Activated CD4-positive, alpha-beta memory T cell treated with anti-CD3 and anti-CD28 coated beads for 36 hours (primary cell): ENCODE data around the gene ERICH3. TPM values are rescaled to one million over a fixed set of nuclear protein-coding genes. Genes with fewer than 3 reads are reported as not detected.

ENCODE experiments used
- CTCF ChIA-PET: fragments of 350-600 bp; sonication (Branson Sonifier 250); formaldehyde crosslinking; loops from one replicate; lab custom pipeline; 2021; ENCODE audit warnings: antibody characterized with exemption, inconsistent platforms; lab: Charles Lee
- POLR2A ChIA-PET: fragments of 350-600 bp; sonication (Branson Sonifier 250); formaldehyde crosslinking; loops from one replicate; lab custom pipeline; 2021; ENCODE audit warnings: antibody characterized with exemption; lab: Charles Lee
- DNase-seq: peaks from one replicate; pipeline ENCODE4 v3.0.0-alpha.2; 2020
- H3K27ac Mint-ChIP-seq: one replicate; pipeline ENCODE4 v1.8.0; 2021; ENCODE audit warnings: mixed read lengths
- H3K27me3 Mint-ChIP-seq: one replicate; pipeline ENCODE4 v1.8.0; 2021; ENCODE audit warnings: mixed read lengths
- H3K36me3 Mint-ChIP-seq: one replicate; pipeline ENCODE4 v1.8.0; 2021; ENCODE audit warnings: mixed read lengths
- H3K4me1 Mint-ChIP-seq: one replicate; pipeline ENCODE4 v1.8.0; 2021; ENCODE audit warnings: low read depth, mixed read lengths
- H3K4me3 Mint-ChIP-seq: one replicate; pipeline ENCODE4 v1.8.0; 2021; ENCODE audit warnings: mild to moderate bottlenecking, mixed read lengths
- H3K9me3 Mint-ChIP-seq: one replicate; pipeline ENCODE4 v1.8.0; 2021; ENCODE audit warnings: mixed read lengths
- intact Hi-C: fragments of 100-400 bp; cut with micrococcal nuclease; formaldehyde crosslinking; loops from one replicate; pipeline ENCODE4 v1.15.1; 2023
- total RNA-seq, 2 experiments: library from RNA; stranded (reverse); gene quantifications; one replicate each; pipeline ENCODE4 v1.2.3, GENCODE V29; 2021

ERICH3 gene, protein sequence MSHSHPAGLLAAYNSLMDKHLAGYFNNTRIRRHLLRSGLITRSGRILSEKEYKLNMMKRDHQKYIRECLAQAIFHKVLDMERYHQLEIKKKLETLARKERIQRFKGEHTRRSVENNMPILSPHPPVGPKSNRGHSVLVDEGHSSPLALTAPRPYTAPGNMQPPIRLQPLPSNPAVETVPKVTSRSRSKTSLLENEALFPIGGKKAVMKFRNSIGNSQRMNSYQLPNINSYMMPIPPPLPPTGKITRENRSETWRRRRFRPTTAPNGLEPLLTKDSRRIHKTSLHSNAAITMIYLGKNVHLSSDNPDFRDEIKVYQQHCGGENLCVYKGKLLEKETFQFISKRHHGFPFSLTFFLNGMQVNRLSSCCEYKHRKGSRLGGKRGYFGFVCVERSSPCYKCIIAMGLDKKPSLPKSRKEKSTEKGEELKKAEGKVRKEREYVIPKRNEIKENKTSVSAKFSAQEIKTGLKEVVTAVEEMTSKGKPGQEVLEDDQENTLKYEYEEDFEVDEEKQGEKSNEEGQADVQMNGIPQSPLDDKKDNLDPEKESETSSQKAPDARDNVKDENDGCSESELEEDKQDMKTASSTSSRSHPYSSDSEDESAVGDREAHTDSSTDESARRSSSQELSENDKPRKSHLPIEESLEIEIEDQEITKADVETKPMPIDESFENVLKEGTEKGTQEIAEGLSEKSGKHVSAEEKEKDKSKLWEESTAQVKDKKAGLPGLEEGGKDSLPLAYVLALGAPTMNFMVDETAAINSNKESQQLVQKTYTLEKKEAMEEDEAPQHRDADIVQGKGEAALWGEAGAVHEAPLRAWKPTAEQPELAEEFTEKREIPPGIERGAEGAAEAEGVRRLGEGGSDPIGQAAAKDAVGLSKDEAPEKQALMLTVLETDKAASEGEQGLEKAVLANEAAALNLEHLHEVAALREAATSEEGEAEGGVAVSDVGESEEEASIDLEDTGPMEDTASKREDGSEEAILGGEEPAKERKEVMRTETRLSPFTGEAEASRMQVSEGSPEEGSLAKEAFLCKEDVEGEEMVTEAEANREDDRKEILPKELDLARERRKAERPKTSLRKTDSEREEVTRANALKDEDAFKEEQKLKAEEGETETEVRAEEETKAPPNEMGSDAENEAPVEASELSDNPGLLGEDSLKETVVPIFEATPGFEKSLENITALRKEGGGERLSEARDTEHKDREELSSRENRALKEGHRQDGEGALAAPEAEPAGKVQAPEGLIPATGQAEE (N-terminal part only)
- not detected for total RNA-seq

DNA sequence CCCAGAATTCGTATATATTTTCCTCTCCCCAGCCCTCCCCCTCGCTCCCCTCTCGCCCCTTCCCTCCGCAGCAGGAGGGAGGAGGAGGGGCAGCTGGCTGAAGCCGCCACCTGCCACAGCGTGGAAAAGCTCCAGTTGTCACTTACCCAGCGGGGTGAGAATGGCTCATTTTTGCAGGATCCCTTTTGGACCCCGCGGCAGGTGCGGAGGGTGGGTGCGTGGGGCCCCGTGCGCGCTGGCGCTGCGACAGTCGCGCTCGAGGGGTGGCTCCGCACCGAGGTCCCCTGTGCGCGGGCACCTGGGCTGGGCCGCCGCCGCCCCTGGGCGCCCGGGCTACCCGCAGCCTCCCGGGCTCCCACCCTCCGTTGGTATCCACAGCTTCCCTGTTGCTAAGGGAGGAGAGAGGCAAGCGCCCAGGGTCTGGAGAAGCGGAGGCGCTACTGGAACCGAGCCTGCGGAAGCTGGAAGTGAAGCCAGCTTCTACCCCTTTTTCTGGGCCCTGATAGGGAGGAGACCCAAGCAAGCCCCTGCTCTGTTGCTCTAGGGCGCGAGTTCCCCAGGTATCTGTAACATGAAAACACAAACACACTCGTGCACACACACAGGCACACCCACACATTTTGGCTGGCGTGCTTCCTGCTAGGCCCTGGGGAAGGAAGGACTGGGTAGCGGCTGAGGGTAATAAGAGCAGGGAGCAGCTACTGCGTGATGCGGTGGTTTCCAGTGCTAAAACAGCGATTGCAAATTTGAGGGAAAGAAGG, at the start of gene ERICH3:
Gene ERICH3 (minus strand): TSS at position 442 of the 761 bp plus-strand sequence. CDS start 273 bp downstream, at position 169.
- ChIA-PET POLR2A (no interaction called here), CTCF (no interaction called here)
- Mint-ChIP-seq H3K4me3 (no peak within 1 kb of the TSS), H3K27ac (no peak within 1 kb of the TSS), H3K9me3 (peaks cover 10% of the 10 kb centered on the region), H3K36me3 (no peaks in the 10 kb centered on the region), H3K27me3 (peaks cover 33% of the 10 kb centered on the region), H3K4me1 (no peaks in the 10 kb centered on the region)
- DNase-seq, result no peak
- intact Hi-C loops, result no loop called here

DNA sequence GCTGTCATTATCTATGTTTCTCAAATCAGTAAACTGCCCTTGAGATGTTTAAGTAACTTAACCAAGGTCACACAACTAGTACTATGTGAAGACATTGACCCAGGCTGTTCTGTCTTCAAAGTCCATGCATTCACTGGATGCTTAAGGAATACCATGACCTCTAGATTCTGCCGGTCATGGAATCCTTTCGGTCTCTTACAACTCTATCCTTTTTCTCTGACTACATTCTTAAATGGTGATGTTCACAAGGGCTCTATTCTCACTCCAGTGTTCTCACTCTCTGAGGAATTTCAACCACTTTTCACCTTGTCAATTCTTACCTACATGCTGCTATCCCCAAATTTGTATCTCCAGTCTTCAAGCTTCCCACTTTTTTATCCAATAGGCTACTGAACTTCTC, 44.0 kb upstream of the ERICH3 start:
- Mint-ChIP-seq H3K36me3 (peaks cover 20% of the 10 kb centered on the region), H3K9me3 (no peaks in the 10 kb centered on the region), H3K27me3 (no peaks in the 10 kb centered on the region), H3K27ac (no peak overlapping the region), H3K4me3 (no peak overlapping the region), H3K4me1 (no peaks in the 10 kb centered on the region)
- DNase-seq, result no peak
- CTCF ChIA-PET, result no interaction called here
- intact Hi-C loops, result no loop called here
- POLR2A ChIA-PET, result no interaction called here

DNA sequence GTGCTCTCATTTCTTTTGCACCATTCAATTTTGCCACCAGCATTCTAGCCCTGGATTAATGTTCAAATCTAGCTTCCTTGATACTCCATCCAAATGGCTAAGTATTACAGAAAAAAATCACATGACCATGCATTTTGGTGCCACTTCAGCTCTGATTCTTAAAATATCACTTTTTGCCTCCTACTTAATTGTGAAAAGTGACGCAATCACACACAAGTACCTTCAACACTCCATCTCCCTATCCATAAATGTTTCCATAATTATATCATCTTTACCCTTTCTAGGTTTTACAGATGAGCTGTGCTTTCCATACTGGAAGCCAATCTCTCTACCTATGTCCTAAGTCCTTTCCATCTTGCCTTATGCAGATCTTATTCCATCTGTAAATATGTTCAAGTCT, 43.2 kb upstream of the ERICH3 start:
- H3K27ac Mint-ChIP-seq, result no peak overlapping the region
- H3K36me3 Mint-ChIP-seq, result peaks cover 21% of the 10 kb centered on the region
- H3K9me3 Mint-ChIP-seq, result no peaks in the 10 kb centered on the region
- POLR2A ChIA-PET, result no interaction called here
- intact Hi-C loops, result no loop called here
- no peak overlapping the region for H3K4me3 Mint-ChIP-seq
- DNase-seq, result no peak
- H3K27me3 Mint-ChIP-seq, result no peaks in the 10 kb centered on the region
- no peaks in the 10 kb centered on the region for H3K4me1 Mint-ChIP-seq
- CTCF ChIA-PET, result interaction anchor here (0.7 kb wide), 1 partner anchor 17 kb away, joined by 3 read pairs; no protein-coding TSS in a partner anchor

DNA sequence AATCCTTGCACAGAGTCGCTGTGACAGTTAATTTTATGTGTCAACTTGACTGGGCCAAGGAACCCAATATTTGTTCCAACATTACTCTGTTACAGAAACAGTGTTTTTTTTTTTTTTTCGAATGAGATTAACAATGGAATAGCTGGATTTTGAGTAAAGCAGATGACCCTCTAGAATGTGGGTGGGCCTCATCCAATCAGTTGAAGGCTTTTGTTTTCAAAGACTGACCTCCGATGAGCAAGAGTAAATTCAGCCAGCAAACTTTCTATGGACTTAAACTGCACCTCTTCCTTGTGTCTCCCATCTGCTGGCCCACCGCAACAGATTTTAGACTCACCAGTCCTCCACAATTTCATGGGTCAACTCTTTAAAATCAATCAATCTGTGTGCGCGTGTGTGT, 42.2 kb upstream of the ERICH3 start:
- POLR2A ChIA-PET, result no interaction called here

DNA sequence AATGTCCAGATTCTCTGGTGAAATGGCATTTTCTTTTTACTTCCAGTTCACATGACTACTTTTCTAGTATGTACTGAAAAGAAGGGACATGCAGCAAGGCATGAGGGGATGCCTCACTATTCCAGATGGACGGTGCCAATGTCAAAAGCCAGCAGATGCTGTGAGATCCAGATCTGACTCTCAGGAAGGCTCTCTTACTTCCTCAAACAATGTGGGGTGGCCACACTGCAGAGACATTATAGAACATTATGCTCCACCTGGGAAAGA, 41.6 kb upstream of the ERICH3 start:
- Mint-ChIP-seq H3K9me3 (no peaks in the 10 kb centered on the region), H3K4me3 (no peak overlapping the region), H3K27ac (no peak overlapping the region), H3K36me3 (peaks cover 18% of the 10 kb centered on the region), H3K4me1 (no peaks in the 10 kb centered on the region), H3K27me3 (no peaks in the 10 kb centered on the region)
- ChIA-PET POLR2A (no interaction called here), CTCF (interaction anchor here (1.0 kb wide), 1 partner anchor 26 kb away, joined by 4 read pairs; no protein-coding TSS in a partner anchor)
- intact Hi-C loops, result no loop called here
- no peak for DNase-seq

More for the DNA sequence above, 42.2 kb upstream of the ERICH3 start:
- H3K36me3 Mint-ChIP-seq, result peaks cover 17% of the 10 kb centered on the region
- H3K27me3 Mint-ChIP-seq, result no peaks in the 10 kb centered on the region
- no peak for DNase-seq
- no peaks in the 10 kb centered on the region for H3K4me1 Mint-ChIP-seq
- no peak overlapping the region for H3K4me3 Mint-ChIP-seq
- H3K9me3 Mint-ChIP-seq, result no peaks in the 10 kb centered on the region
- no peak overlapping the region for H3K27ac Mint-ChIP-seq
- CTCF ChIA-PET, result no interaction called here
- intact Hi-C loops, result no loop called here

DNA sequence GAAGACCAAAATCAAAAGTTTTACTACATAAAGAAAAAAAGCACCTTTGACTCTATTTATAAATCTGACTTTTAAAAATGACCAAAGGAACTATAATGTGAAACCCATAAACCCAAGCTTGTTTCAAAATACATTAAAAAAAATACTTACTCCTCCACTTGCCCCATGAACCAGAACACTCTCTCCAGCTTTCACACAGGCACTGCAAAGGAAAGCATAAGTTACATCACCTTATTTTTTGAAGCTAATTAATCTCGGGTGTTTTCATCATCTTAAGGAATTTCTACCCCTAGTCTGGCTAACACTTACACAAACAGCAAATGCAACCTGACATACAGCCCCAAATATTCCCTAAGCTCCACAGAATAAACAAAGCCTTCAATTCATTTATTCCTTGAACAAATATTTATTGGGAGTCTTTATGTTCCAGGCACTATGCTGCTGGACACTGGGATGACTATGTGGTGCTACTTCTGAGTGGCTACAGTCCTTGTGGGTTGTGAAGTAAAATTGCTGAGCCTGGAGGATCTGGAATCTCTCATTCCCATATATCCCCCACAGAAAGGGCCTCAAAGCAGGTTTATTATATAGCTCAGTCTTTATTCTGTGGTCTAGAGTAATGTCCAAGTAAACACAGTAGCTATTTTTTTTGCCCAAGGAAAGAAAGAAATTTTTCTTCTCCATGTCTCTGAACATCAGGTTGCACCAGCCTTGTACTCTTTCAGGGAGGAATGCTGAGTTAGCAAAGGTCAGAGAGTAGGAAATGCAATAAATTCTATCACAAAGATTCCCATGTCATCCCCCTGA, 41.0 kb upstream of the ERICH3 start:
- Mint-ChIP-seq H3K36me3 (peaks cover 19% of the 10 kb centered on the region), H3K4me1 (no peaks in the 10 kb centered on the region), H3K27ac (no peak overlapping the region), H3K4me3 (no peak overlapping the region), H3K27me3 (no peaks in the 10 kb centered on the region), H3K9me3 (no peaks in the 10 kb centered on the region)
- DNase-seq, result no peak
- CTCF ChIA-PET, result interaction anchor here (0.7 to 1.4 kb wide), 3 partner anchors 19 to 59 kb away, joined by 3 to 5 read pairs (median 4); partner anchors contain the start of genes CRYZ and TYW3
- intact Hi-C loops, result no loop called here
- POLR2A ChIA-PET, result no interaction called here

DNA sequence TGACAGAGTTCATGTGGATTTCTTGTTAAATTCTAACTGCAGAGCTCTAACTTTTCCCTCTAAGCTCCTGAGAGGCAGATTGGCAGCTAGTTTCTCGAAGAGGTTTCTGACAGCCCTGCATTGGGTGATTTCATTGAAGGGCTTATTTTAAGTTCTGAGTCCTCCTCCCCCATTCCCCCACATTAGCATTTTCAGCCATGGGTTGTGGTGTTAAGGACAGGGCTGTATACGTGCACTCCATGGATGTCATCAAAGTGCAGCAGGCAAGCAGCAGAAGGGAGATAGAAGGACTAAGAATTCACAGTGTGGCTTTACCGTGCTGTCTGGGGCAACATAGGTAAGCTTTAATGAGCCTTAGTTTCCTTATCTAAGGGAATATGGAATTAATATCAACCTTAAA, 40.3 kb upstream of the ERICH3 start:
- Mint-ChIP-seq H3K27ac (no peak overlapping the region), H3K36me3 (peaks cover 22% of the 10 kb centered on the region), H3K27me3 (no peaks in the 10 kb centered on the region), H3K4me1 (no peaks in the 10 kb centered on the region), H3K9me3 (no peaks in the 10 kb centered on the region), H3K4me3 (no peak overlapping the region)
- no peak for DNase-seq
- ChIA-PET CTCF (interaction anchor here (0.7 to 1.4 kb wide), 2 partner anchors 19 to 60 kb away, joined by 3 to 5 read pairs; partner anchors contain the start of genes CRYZ and TYW3), POLR2A (no interaction called here)
- intact Hi-C loops, result no loop called here

DNA sequence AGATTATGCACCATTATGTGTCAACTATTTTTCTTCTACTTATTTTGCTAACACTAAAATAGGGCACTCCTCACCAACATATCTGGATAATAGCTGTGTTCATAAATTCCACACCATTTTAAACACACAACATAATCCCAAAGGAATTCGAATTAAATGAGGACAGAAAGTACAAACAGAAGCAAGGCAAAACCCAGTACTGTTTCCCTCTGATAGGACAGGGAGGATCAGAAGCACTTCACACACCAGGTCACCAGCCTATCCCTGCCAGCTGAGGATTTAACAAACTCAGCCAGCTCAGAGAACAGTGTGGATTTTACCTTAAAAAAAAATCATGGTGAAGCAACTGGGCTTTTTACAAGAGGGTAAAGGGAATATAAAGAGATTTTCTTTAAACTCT, 39.3 kb upstream of the ERICH3 start:
- peaks cover 25% of the 10 kb centered on the region for H3K36me3 Mint-ChIP-seq
- no peaks in the 10 kb centered on the region for H3K4me1 Mint-ChIP-seq
- H3K27ac Mint-ChIP-seq, result no peak overlapping the region
- intact Hi-C loops, result no loop called here
- CTCF ChIA-PET, result interaction anchor here (0.7 to 1.3 kb wide), 3 partner anchors 10 to 88 kb away, joined by 3 to 4 read pairs (median 3); no protein-coding TSS in a partner anchor
- POLR2A ChIA-PET, result no interaction called here
- no peak for DNase-seq
- no peaks in the 10 kb centered on the region for H3K27me3 Mint-ChIP-seq
- no peaks in the 10 kb centered on the region for H3K9me3 Mint-ChIP-seq
- H3K4me3 Mint-ChIP-seq, result no peak overlapping the region

DNA sequence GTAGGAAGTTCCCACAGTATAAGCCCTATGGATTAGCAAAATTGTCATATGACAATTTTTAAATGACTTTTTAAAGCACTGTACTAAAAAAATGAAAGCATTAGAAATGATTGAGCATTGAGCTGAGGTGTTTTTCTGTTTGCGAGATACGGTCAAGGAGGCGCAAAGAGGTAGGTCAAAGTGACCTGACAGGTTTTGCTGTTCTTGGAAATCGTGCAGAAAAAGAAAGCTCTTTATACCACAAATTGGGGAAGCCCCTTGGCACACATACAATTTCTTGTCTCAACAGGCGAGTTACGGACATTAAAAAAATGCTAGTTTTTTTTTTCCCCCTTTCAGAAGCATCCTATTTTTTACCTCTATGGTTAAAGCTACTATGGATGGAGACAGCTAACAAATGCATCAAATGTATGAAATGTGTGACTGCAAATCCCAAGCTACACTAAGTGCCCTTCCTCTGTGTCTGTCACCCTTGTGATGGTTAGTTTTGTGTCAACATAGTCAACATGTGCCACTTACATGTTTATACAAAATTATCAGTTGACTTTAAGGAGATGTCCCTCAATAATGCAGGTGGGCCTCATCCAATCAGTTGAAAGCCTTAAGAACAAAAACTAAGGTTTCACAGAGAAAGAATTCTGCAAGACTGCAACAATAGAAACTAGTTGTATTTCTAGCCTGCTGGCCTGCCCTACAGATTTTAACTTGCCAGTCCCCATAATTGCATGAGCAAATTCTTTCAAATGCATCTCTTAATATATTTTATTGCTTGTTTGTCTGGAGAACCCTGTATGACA, 30.0 kb upstream of the ERICH3 start:
- Mint-ChIP-seq H3K27me3 (no peaks in the 10 kb centered on the region), H3K4me3 (no peak overlapping the region), H3K27ac (no peak overlapping the region), H3K9me3 (no peaks in the 10 kb centered on the region), H3K36me3 (peaks cover 17% of the 10 kb centered on the region), H3K4me1 (no peaks in the 10 kb centered on the region)
- intact Hi-C loops, result no loop called here
- ChIA-PET POLR2A (no interaction called here), CTCF (interaction anchor here (1.1 to 1.7 kb wide), 2 partner anchors 14 to 16 kb away, joined by 3 to 8 read pairs; no protein-coding TSS in a partner anchor)
- no peak for DNase-seq

DNA sequence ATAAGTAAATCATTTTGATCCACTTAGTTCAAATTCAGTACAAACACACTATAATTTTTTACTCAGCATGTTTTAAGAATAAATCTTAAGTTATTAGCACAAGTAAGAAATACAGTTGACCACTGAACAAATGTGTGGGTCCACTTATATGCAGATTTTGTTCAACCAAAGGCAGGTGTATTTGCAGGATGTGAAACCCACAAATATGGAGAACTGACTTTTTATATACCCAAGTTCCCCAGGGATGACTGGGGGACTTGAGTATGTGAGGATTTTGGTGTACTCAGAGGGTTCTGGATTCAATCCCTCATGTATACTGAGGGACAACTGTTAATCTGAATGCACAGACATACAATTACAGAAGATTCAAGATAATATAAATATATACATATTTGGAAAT, 25.7 kb upstream of the ERICH3 start:
- H3K36me3 Mint-ChIP-seq, result peaks cover 11% of the 10 kb centered on the region
- CTCF ChIA-PET, result interaction anchor here (0.6 to 1.6 kb wide), 3 partner anchors 10 to 76 kb away, joined by 3 to 16 read pairs (median 6); no protein-coding TSS in a partner anchor
- no peaks in the 10 kb centered on the region for H3K4me1 Mint-ChIP-seq
- H3K27ac Mint-ChIP-seq, result no peak overlapping the region
- DNase-seq, result no peak
- intact Hi-C loops, result no loop called here
- H3K9me3 Mint-ChIP-seq, result no peaks in the 10 kb centered on the region
- no peaks in the 10 kb centered on the region for H3K27me3 Mint-ChIP-seq
- POLR2A ChIA-PET, result no interaction called here
- H3K4me3 Mint-ChIP-seq, result no peak overlapping the region
